ENCODE measurements around the gene SLC26A4.

GRCh38 chr7:107684947-107685463 is 24.4 kb downstream of the SLC26A4 start:
- TF ChIP-seq CTCF (conservative IDR thresholded peaks at IDR 0.05 in 1 of 2, IDR thresholded peaks at IDR 0.05 in 1 of 2; ENCODE audit: low read depth in 1 of 2, low read length in 2 of 2) = no peak
- TF ChIP-seq EZH2 (IDR thresholded peaks at IDR 0.05; ENCODE audit: low read length, missing control alignments) = no peak

All from fibroblast of lung (primary cell).